Measurements from ENCODE around the gene APBA2.

Gene APBA2

DNA sequence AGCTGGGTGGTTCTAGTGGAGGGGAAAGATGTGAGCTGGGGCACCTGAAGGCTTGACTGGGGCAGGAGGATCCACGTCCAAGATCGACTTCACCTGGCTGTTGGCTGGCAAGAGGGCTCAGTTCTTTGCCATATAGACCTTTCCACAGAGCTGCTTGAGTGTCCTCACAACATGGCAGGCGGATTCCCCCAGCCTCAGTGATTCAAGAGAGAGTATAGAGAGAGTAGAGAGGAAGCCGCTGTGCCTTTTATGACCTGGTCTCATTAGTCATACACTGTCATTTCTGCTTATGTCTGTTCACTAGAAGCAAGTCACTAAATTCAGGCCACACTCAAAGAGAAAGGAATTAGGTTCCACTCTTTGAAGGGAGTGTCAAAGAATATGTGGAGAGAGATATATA lies 101.6 kb downstream of the APBA2 start:
- no peak for DNase-seq

DNA sequence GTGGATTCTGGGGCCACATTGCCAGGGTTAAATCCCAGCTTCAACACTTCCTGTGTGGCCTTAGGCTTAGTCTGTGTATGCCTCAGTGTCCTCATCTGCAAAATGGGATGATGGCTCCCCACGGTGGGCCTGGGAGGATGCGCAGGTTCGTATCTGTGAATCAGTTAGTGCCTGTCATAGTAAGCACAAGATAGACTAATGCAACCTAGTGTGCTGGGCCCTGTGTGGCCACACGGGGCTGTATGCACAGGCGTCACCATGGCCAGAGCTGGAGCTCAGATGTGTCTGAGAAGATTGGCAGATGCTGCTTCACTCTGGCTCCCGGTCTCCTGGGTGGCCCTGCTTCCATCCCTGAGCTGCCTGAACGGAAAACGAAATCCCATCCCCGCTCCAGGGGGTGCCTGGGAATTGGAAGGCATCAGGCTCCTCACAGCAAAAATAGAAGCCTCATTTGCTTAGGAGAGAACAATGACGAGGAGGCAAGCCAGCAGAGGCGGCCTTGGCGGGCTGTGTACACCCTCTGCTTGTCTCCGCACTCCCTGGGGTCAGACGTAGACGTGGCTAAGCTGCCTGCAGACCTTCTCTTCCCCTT lies 103.6 kb downstream of the APBA2 start:
- no peak for DNase-seq

DNA sequence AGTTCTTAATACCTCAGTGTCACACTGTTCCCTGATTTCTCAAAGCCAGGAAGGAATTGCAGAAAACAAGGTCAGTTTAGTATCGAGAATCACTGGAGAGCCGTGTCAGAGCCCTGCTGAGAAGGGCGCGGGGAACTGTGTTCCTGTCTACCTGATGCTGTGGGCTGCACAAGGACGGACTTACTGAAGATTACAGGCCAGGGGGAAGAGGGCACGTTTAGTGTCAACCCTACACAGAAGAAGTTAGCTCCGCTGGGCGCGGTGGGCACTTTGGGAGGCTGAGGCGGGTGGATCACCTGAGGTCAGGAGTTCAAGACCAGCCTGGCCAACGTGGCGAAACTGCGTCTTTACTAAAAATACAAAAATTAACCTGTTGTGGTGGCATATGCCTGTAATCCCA lies 104.1 kb downstream of the APBA2 start:
- DNase-seq, result no peak

DNA sequence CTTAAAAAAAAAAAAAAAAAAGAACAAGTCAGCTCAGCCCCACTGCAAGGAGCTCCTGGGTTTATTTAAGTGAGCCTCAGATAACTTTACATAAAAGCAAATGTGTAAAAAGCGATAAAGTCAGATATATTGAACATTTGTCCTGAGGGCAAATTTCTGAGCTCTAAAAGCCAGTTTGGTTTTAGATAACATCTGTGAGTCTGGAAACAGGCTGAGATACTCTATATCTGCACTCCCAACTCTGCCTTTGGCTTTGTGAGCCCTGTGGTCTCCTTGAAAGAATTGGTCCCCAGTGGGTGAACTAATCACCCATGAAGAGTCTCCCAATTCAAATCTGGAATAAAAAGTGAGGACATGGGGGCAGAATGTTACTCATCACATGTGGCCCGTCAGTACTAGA lies 104.6 kb downstream of the APBA2 start:
- DNase-seq, result no peak

DNA sequence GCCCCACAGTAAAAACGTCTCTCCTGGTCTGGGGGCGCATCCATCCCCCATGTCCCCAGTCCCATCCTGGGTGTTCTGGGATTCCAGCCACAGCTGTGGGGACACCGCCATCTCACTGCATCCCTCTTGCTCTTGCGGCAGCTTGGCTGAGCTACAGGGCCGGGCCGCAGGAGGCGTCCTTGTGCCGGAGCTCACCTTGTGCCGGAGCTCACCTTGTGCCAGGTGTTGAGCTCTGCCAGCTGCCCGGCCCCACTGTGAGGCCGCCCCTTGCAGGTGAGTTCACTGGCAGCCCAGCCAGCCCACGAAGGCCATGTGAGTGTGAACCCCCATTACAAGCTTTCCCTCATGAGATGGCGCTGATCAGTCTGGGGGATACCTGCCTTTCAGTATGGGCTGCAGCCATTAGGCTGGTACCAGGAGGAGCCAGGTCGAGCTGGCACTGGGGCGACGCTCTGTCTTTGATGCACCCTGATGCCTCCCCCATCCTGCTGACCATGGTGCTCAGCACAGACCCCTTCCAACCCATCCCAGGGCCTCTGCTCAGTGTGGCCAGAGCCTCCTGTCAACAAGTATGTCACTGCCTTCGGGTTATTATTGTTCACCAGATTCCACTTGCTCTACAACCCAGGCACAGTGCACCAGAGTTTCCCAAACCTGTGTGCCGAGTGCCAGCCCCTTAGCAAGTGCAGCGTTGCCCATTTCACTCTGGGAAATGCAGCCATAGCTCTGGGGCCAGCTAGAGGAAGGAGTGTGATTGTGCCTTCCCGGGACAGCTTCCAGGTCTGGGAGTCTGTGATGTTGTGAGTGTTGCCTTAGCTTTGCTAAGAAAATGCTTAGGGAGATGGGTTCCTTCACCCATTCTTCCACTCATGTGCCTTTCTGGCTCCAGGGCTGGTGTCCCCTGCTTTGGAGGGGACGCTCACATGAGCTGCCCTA lies 105.7 kb downstream of the APBA2 start:
- no peak for DNase-seq

DNA sequence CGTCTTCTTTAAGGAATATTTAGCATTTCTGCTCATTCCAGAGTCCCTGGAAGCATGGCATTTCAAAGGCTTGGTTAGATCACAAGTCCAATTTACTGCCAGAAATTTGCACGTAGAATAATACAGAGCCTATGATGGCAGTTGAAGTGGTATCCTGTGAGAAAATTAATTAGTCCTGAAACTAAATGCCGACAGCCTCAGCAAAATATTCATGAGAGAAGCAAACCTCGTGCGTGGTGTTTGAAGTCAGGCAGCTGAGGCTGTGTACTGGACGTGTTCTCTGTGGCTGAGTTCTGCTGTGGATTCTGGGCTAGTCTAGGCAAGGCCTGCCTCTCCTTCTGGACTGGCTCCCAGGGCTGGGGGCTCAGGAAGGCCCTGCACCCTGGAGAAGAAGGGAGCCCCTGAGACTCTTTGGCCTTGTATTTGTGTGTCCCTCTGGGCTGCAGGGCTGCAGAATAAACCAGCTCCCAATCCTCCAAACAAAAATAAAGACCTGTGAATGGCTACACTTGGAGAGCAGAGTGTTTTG lies 106.6 kb downstream of the APBA2 start:
- no peak for DNase-seq

DNA sequence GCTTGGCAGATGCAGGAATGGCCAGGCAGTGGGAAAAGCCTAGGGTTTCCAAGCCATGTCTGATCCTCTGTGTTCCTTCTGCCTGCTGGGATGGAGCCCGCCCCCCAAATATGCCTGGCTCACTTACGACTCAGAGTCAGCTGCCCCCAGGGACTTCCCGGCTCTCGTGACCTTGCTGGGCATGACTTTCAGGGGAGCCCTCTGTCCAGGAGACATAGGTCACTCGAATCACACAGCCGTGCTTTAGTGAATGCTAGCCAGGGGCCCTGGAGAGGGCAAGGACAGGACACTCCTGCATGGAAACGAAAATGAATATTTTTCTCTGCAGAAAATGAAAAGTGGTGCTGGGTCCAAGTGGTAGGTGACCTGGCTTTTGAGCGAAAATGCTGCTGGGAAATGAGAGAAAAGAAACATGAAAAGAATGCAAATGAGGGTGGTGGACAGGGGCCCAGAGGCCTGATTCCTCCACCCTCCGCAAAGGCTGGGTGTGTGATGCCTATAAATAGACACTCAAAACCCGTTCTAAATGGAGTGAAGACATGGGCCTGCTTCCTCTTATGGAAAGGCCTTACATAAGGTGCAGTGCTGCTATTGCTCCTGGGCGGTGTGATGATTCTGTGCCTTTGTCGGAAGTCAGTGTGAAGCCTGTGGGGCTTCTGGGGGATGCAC lies 107.4 kb downstream of the APBA2 start:
- no peak for DNase-seq

DNA sequence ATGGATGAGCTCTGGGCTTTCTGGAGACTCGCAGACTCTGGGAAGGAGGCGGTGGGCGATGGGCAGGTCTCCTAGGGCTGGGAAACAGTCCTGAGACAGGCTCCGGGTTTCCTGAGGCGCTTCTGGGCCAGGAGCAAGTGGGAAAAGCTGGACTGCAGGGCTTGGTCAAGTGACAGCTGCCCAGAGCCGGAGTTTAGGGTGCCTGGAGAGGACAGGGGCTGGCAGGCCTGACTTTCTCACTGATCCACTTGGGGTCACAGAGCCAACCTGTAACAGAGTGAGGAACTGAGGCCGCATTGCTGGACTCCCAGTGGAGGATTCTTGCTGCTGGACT lies 107.9 kb downstream of the APBA2 start:
- no peak for DNase-seq

DNA sequence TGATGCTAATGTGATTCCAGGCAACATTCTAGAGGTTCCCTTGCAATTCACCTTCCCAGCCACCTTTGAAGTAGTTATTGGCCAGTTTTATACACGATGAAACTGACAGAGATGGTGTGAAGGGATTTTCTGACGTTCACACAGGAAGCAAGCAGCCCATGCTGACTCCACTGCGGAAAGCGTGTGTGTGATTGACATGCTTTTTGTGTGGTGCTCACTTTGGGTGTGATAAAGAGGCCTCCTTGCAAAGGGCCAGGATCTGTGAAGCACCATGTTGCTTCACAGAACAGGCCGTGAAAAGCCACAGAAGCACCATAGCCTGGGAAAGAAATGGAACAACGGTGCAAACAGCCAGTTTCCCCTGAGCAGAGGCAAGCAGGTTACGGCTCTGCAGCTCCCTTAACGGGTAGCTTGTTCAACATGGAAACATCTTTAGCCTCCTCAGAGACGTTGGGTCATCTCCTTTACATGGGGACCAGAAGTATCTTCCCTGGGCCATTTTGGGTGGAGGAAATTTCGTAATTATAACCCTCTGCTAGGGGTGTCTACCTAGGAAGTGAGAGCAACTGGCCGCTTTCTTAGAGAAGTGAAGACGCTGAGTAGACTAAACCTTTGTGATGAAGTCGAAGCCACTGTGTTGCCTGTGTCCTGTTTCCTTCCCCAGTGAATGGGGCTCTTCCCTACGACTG lies 108.5 kb downstream of the APBA2 start:
- DNase-seq, result peak; percentile 21

DNA sequence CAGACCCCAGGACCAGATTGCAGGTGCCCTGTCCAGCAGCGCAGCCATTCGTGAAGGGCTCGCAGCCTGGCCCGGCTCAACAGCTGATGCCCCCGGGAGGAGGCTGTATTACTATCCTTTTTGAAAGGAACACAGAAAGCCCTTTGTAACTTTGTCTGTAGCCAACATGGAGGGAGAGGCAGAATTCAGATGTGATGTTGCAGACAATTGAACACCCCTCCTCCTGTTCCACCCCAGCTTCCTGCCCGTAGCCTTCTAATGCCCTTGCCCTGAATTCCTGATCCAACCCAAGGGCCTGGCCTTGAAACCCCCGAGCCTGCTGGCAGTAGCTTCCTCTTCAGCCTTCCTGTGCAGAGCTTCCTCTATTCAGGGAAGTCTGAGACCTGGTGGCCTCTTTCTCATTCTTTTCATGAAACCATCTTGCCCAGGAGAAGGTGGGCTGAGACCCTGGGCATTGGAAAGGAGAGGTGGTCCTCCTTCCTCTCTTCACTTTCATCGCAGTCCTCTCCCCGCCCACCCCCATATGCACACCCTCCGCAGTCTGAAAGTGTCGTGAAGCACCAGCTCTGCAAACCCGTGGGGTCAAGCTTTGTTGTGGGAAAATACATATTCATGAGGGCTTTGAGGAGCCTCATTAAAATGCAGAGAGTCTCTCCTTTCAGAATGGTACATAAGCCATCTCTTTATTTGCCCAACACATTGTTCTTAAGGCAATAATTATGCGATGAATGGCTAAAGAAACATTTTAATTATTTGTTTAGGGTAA lies 109.2 kb downstream of the APBA2 start:
- DNase-seq, result no peak

DNA sequence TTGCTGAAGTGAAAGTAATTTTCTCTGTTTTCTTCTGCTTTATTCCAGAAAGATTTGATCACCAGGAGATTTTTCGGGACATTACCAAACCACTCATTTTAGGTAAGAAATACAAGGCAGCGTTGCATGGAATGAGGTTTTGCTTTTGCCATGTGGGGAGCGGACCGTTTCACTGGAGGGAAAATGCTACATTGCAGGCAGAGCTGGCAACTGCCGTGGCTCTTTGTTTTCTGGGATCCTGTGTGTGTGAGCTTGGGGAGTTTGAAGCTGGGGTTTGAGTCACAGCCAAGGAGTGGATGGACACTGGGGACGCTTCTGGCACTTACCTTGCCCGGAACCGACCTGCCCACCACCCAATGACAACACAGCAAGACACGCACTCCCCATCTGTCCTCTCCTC lies 109.9 kb downstream of the APBA2 start:
- DNase-seq, result no peak

DNA sequence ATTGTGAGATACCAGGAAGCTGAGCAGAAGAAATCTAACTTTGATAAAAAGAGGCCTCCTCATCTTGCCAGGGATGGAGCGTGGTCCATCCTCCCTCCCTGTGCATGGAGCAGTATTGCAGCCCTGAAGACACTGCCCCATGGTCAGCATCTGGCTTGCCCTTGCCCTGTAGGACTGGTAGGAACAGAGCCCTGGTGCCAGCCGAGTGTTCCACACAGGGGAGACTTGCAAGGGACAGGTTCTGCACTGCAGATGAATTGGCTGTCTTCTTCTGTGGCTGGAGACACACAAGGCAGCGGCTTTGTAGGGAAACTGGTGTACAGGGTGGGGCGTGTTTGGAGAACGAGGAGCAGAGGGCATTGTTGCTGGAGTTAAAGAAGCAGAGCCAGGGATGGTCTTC lies 110.5 kb downstream of the APBA2 start:
- no peak for DNase-seq

DNA sequence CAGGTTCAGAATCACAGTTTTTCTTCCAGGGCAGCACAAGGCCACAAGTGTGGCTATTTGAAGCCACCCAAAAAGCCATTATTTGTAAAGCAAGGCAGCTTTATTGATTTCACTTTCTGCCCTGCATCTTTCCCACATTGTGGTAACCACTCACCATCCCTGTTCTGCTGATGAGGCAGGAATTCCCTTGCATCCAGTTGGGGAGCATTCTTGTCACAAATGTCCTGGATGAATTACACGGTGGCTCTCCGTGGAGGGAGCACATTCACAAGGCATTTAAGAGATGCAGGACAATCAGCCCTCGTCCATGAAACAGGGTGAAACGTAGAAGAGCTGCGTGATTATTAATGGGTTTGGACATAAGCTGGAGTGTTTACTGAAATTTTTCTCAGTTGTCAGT lies 111.2 kb downstream of the APBA2 start:
- no peak for DNase-seq

DNA sequence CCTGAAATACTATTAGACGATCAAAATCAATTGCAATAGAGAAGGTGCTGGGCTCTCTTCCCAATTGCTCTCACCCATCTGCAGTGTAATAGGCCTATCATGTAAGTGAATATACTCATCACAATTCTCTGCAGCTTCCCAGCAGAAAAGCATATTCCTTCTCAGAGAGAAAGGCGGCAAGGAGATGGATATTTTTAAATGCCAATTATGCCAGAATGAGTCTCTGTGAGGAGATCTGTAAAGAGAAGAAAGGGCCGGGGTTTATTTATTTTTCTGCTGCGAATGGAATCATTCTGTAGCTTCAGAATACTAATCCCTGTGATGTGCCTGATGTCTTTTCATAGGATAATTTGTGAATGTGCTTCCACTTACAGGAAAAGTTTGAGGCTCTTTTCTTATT lies 112.0 kb downstream of the APBA2 start:
- DNase-seq, result no peak

DNA sequence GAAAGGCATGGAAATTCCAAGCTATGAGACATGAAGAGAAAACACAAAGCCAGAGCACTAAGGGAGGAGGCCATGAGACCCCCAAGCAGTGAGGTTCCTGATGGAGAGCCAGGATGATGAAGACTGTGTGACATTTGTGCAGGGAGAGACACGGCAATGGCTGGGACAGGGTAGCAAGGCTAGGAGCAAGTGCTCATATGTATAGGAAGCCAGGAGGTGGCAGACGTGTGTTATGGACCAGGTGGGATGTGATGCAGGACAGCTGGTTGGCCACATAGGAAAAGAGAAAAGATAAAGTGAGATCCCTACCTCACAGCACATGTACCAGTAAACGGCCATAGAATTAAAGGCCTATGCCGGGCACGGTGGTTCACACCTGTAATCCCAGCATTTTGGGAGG lies 112.7 kb downstream of the APBA2 start:
- DNase-seq, result no peak

DNA sequence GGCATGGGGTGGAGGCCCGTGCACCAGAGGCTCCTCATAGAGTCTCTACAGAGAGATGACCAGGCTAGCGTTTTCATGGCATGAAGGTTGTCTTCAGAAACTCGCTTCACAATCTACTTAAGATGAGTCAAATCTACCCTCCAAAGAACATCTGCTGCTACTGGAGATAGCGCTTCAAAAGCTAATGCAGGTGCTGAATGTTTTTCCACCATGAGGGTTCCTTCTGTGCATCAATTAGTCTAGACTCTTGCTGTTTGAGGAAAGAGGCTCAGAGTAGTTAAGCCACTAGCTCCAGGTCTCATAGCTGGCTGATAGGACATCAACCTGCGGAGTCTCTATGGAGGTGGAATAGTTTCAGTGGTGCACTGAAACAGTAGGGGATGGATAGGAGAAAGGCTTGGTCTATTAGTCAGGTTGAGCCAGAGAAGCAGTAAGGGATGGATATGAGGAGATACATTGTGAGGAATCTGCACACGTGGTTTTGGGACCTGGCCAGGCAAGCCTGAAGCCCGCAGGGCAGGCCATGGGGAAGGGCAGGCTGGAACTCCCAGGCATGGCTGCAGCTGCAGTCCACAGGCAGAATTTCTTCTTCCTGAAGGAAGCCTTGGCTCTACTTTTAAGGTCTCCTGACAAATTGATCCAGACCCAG lies 117.5 kb downstream of the APBA2 start:
- DNase-seq, result no peak

DNA sequence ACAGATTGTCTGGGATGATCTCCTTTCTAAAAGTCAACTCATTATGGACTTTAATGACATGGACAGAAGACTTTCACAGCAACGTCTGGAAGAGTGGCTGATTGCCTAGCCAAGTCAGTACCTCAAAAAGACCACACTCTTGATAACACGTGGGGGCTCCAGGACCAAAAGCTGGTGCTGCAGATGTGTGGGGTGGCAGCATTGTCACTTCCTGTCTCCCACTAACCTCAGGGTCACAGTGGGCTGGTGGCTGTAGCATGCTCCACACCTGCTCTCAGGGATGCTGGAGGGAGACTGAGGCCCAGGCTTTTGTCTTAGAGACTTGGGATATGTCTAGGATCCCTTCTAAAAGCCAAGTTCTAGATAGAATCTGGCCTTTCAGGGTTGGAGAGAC lies 118.1 kb downstream of the APBA2 start:
- DNase-seq, result no peak

DNA sequence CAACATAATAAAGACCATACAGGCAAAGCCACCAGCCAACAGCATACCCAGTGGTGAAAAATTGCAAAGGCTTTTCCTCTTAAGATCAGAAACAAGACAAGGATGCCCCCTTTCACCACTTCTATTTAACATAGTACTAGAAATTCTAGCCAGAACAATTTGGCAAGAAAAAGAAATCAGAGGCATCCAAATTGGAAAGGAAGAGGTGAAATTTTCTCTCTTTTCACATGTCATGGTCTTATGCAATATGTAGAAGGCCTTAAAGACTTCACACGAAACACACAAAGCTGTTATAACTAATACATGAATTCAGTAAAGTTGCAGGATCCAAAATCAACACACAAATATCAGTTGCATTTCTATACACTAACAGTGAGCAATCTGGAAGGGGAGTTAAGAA lies 120.2 kb downstream of the APBA2 start:
- no peak for DNase-seq

DNA sequence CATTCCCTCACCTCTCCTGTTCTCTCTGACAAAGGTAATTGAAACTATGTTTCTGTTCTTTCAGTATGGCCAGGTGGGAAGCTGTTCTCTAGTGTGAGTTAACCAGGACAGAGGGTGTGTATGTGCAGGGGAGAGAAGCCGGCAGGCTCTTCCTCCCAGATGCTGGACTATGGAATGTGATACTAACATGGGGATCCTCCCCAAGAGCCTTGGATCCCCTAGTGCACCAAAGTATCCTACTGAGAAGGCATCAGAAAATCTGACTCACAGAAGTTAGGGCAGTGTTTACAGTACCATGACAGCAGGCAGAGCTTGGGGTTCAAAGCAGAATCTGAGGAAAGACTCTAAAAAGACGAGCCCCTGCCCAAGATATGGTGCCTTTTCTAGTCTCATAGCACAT lies 123.1 kb downstream of the APBA2 start:
- no peak for DNase-seq

DNA sequence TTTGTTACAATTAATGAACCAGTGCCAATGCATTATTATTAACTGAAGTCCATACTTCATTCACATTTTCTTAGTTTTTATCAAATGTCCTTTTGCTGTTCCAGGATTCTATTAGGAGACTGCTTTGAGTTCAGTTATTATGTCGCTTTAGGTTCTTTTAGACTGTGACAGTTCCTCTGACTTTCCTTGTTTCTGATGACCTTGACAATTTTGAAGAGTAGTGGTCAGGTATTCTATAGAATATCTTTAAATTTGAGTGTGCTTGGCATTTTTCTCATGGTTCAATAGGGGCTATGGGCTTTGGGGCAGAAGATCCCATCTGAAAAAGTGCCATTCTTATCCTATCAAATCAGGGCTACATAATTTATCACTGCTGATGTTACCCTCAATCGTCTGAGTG lies 126.3 kb downstream of the APBA2 start:
- no peak for DNase-seq

DNA sequence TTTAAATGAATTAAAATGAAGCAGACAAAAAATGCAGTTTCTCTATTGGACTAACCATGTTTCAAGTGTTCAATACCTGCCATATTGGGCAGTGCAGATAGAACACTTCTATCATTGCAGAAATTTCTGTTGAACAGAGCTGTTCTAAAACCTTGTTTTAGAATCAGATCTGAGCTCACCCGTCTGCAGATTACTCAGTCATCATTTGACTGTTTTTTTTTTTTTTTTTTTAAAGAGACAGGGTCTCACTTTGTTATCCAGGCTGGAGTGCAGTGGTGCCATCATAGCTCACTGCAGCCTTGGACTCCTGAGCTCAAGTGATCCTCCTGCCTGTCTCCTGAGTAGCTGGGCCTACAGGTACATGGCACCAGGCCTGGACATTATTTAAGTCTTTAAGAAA lies 128.7 kb downstream of the APBA2 start:
- DNase-seq, result no peak

DNA sequence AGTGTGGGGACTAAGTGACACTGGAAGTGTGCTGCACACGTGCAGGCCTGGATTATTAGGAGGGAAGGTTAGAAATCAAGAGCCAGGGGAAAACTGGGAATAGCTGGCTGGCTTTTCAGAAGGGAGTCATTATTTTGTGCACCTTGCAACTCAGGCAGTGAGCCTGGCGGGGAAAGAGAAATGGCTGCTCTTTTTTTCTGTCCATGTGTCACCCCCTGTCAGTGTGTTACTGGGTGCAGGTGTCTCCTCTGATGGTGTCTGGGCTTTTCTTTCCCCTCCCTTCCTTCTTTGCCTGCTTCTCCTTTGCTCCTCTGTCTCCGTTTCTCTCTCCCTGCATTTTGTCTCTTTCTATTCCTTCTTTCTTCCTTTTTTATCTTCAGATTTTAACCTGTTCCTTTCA lies 130.7 kb downstream of the APBA2 start:
- no peak for DNase-seq
